WTC11 (cell line): ENCODE results near the gene GTSE1. TPM values are rescaled to one million over a fixed set of nuclear protein-coding genes. Genes with fewer than 3 reads are reported as not detected.

Experiments used
- ATAC-seq: fragments of 200-7000 bp; cut with Tn5 transposase; 2 replicates; pipeline ENCODE4 v1.10.0; 2021; ENCODE audit warnings: mild to moderate bottlenecking, moderate library complexity
- CTCF ChIA-PET: fragments of 300-600 bp; sonication (Branson Sonifier 250); formaldehyde crosslinking; loops from one replicate; lab custom pipeline; 2021; ENCODE audit warnings: antibody characterized with exemption; lab: Charles Lee
- POLR2A ChIA-PET: fragments of 350-600 bp; sonication (Branson Sonifier 250); formaldehyde crosslinking; loops from one replicate; lab custom pipeline; 2021; ENCODE audit warnings: antibody characterized with exemption; lab: Charles Lee
- DNase-seq: peaks from one replicate; pipeline ENCODE4 v3.0.0; 2021; ENCODE audit warnings: low spot score
- H3K27ac Mint-ChIP-seq: 2 replicates; pipeline ENCODE4 v1.8.0; 2021; ENCODE audit warnings: mixed read lengths
- H3K27me3 Mint-ChIP-seq: 2 replicates; pipeline ENCODE4 v1.8.0; 2021; ENCODE audit warnings: low read depth, mild to moderate bottlenecking, moderate library complexity, mixed read lengths
- H3K36me3 Mint-ChIP-seq: 2 replicates; pipeline ENCODE4 v1.8.0; 2021; ENCODE audit warnings: mixed read lengths
- H3K4me1 Mint-ChIP-seq: 2 replicates; pipeline ENCODE4 v1.8.0; 2022; ENCODE audit warnings: mixed read lengths
- H3K4me3 Mint-ChIP-seq: 2 replicates; pipeline ENCODE4 v1.8.0; 2021; ENCODE audit warnings: mild to moderate bottlenecking, moderate library complexity, mixed read lengths
- H3K9me3 Mint-ChIP-seq: 2 replicates; pipeline ENCODE4 v1.8.0; 2021; ENCODE audit warnings: mixed read lengths
- ATF2 ChIP-seq: sonication (generic); formaldehyde crosslinking; IDR thresholded peaks from 2 replicates; pipeline ENCODE4 v1.8.1; 2022; ENCODE audit warnings: low read depth, missing genetic modification reagents, borderline replicate concordance
- CREB1 ChIP-seq: sonication (generic); formaldehyde crosslinking; IDR thresholded peaks from 2 replicates; pipeline ENCODE4 v1.8.0; 2023; ENCODE audit warnings: mild to moderate bottlenecking, missing genetic modification reagents
- FOXP1 ChIP-seq: sonication (generic); formaldehyde crosslinking; IDR thresholded peaks from 2 replicates; pipeline ENCODE4 v1.8.0; 2022; ENCODE audit warnings: missing genetic modification reagents, mild to moderate bottlenecking, moderate library complexity, borderline replicate concordance
- NFATC4 ChIP-seq: fragments of 250-450 bp; sonication (Bioruptor Pico); IDR thresholded peaks from 2 replicates; pipeline ENCODE4 v1.9.0; 2021; ENCODE audit warnings: mild to moderate bottlenecking
- NFYB ChIP-seq: sonication (generic); formaldehyde crosslinking; conservative IDR thresholded peaks from 2 replicates; pipeline ENCODE4 v1.8.0; 2022; ENCODE audit warnings: low read depth, missing genetic modification reagents
- OVOL2 ChIP-seq: fragments of 250-450 bp; sonication (Bioruptor Pico); IDR thresholded peaks from 2 replicates; pipeline ENCODE4 v1.9.0; 2021; ENCODE audit warnings: mild to moderate bottlenecking, borderline replicate concordance
- SOX15 ChIP-seq: fragments of 250-450 bp; sonication (Bioruptor Pico); IDR thresholded peaks from 2 replicates; pipeline ENCODE4 v1.9.0; 2021; ENCODE audit warnings: mild to moderate bottlenecking
- TCF7 ChIP-seq: sonication (generic); formaldehyde crosslinking; IDR thresholded peaks from 2 replicates; pipeline ENCODE4 v1.8.0; 2022; ENCODE audit warnings: mild to moderate bottlenecking, low read depth, missing genetic modification reagents, moderate library complexity
- TEAD1 ChIP-seq: sonication (generic); formaldehyde crosslinking; IDR thresholded peaks from 2 replicates; pipeline ENCODE4 v1.8.0; 2022; ENCODE audit warnings: mild to moderate bottlenecking, missing genetic modification reagents
- USF1 ChIP-seq: sonication (generic); formaldehyde crosslinking; IDR thresholded peaks from 2 replicates; pipeline ENCODE4 v1.8.0; 2022; ENCODE audit warnings: mild to moderate bottlenecking, missing genetic modification reagents
- ZNF121 ChIP-seq: sonication (generic); formaldehyde crosslinking; IDR thresholded peaks from 2 replicates; pipeline ENCODE4 v1.8.0; 2023; ENCODE audit warnings: missing genetic modification reagents
- ZNF423 ChIP-seq: fragments of 250-450 bp; sonication (Bioruptor Pico); IDR thresholded peaks from 2 replicates; pipeline ENCODE4 v2.1.2; 2022; ENCODE audit warnings: mild to moderate bottlenecking, moderate library complexity
- ZNF532 ChIP-seq: fragments of 250-450 bp; sonication (Bioruptor Pico); IDR thresholded peaks from 2 replicates; pipeline ENCODE4 v1.9.0; 2021; ENCODE audit warnings: mild to moderate bottlenecking, borderline replicate concordance
- ZNF671 ChIP-seq: fragments of 250-450 bp; sonication (Bioruptor Pico); IDR thresholded peaks from 2 replicates; pipeline ENCODE4 v1.8.0; 2021; ENCODE audit warnings: mild to moderate bottlenecking
- total RNA-seq: library from RNA; stranded (reverse); gene quantifications from 3 replicates; pipeline ENCODE4 v1.2.3, GENCODE V29; 2021
- TF ChIP-seq, protein P1 (sequence below): sonication (generic); formaldehyde crosslinking; IDR thresholded peaks from 2 replicates; pipeline ENCODE4 v1.8.1; 2022; ENCODE audit warnings: low read depth, mild to moderate bottlenecking, moderate library complexity, missing genetic modification reagents, borderline replicate concordance
- TF ChIP-seq, protein P2 (sequence below): fragments of 250-450 bp; sonication (Bioruptor Pico); IDR thresholded peaks from 2 replicates; pipeline ENCODE4 v1.9.0; 2021; ENCODE audit warnings: mild to moderate bottlenecking
- TF ChIP-seq, protein P3 (sequence below): sonication (generic); formaldehyde crosslinking; IDR thresholded peaks from 2 replicates; pipeline ENCODE4 v1.8.0; 2023; ENCODE audit warnings: missing genetic modification reagents
- TF ChIP-seq, protein P4 (sequence below): sonication (generic); formaldehyde crosslinking; IDR thresholded peaks from 2 replicates; pipeline ENCODE4 v1.8.0; 2022; ENCODE audit warnings: mild to moderate bottlenecking, missing genetic modification reagents

Gene GTSE1
- total RNA-seq, 1 experiment from 2014 or later = 56.1 TPM

- TF ChIP-seq, protein P1, sequence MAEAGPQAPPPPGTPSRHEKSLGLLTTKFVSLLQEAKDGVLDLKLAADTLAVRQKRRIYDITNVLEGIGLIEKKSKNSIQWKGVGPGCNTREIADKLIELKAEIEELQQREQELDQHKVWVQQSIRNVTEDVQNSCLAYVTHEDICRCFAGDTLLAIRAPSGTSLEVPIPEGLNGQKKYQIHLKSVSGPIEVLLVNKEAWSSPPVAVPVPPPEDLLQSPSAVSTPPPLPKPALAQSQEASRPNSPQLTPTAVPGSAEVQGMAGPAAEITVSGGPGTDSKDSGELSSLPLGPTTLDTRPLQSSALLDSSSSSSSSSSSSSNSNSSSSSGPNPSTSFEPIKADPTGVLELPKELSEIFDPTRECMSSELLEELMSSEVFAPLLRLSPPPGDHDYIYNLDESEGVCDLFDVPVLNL (CRISPR knock-in tag) = no peak
- TF ChIP-seq ZNF532 = no peak
Observed at GRCh38 chr22:46320716-46321386, 24.2 kb downstream of the GTSE1 start (continued).

DNA sequence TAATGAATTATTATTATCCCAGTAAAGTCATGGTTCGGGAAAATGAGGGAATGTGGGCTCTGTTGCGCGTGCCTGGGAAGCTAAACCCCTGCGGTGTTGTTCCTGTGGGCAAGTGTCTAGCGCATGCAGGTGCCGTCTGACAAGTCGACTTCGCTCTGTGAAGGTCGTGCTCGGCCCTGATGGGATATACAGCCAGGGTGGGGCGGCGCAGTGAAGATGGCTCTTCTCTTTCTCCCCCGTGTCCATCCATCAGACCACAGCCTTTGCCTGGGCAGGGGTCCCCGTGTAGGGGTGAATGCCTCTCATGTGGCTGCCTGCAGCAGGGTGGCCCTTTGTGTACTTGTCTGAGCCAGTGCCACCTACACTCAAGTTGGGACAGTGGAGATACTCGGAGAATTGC, 26.0 kb downstream of the GTSE1 start:
- POLR2A ChIA-PET = no interaction called here
- Mint-ChIP-seq H3K9me3 (no peaks in the 10 kb centered on the region), H3K27ac (no peak overlapping the region), H3K4me1 (no peaks in the 10 kb centered on the region), H3K4me3 (no peak overlapping the region), H3K36me3 (peaks cover 55% of the 10 kb centered on the region), H3K27me3 (no peaks in the 10 kb centered on the region)
- DNase-seq = no peak
- ATAC-seq = no peak
- CTCF ChIA-PET = no interaction called here
- no peak for TF ChIP-seq FOXP1 (CRISPR knock-in tag)
- TF ChIP-seq ATF2 (CRISPR knock-in tag) = no peak
- no peak for TF ChIP-seq NFATC4 (CRISPR knock-in tag)
- TF ChIP-seq OVOL2 (CRISPR knock-in tag) = no peak
- no peak for TF ChIP-seq TCF7 (CRISPR knock-in tag)
- TF ChIP-seq SOX15 (CRISPR knock-in tag) = no peak
- no peak for TF ChIP-seq ZNF671 (CRISPR knock-in tag)
- TF ChIP-seq USF1 (CRISPR knock-in tag) = no peak
- TF ChIP-seq, protein P2, sequence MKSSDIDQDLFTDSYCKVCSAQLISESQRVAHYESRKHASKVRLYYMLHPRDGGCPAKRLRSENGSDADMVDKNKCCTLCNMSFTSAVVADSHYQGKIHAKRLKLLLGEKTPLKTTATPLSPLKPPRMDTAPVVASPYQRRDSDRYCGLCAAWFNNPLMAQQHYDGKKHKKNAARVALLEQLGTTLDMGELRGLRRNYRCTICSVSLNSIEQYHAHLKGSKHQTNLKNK (CRISPR knock-in tag) = no peak
- no peak for TF ChIP-seq ZNF121 (CRISPR knock-in tag)
- no peak for TF ChIP-seq TEAD1 (CRISPR knock-in tag)

DNA sequence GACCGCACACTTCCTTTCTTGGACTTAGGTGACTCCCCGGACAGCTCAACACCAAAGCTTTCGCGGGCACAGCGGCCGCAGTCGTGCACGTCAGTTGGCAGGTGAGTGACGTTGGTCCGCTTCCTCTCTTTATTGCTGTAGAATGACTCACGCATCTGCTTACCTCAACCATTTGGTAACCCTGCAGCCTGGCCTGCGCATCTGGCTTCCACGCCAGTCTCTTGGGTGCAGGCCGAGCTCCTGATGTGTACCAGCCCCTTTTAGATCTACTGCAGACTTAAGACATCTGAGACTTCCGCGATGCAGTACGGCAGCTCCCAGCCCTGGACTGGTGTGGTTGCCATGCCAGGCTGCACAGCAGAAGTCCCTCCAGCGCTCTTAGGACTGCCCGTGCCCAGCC, 26.5 kb downstream of the GTSE1 start:
- H3K9me3 Mint-ChIP-seq = no peaks in the 10 kb centered on the region
- no peaks in the 10 kb centered on the region for H3K27me3 Mint-ChIP-seq
- DNase-seq (no peak), ATAC-seq (no peak)
- CTCF ChIA-PET = no interaction called here
- no peaks in the 10 kb centered on the region for H3K4me1 Mint-ChIP-seq
- POLR2A ChIA-PET = no interaction called here
- peaks cover 53% of the 10 kb centered on the region for H3K36me3 Mint-ChIP-seq
- TF ChIP-seq, protein P3, sequence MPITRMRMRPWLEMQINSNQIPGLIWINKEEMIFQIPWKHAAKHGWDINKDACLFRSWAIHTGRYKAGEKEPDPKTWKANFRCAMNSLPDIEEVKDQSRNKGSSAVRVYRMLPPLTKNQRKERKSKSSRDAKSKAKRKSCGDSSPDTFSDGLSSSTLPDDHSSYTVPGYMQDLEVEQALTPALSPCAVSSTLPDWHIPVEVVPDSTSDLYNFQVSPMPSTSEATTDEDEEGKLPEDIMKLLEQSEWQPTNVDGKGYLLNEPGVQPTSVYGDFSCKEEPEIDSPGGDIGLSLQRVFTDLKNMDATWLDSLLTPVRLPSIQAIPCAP (CRISPR knock-in tag) = no peak
- TF ChIP-seq, protein P4, sequence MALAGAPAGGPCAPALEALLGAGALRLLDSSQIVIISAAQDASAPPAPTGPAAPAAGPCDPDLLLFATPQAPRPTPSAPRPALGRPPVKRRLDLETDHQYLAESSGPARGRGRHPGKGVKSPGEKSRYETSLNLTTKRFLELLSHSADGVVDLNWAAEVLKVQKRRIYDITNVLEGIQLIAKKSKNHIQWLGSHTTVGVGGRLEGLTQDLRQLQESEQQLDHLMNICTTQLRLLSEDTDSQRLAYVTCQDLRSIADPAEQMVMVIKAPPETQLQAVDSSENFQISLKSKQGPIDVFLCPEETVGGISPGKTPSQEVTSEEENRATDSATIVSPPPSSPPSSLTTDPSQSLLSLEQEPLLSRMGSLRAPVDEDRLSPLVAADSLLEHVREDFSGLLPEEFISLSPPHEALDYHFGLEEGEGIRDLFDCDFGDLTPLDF = no peak
- no peak for TF ChIP-seq ZNF423 (CRISPR knock-in tag)
- no peak for TF ChIP-seq NFATC4 (CRISPR knock-in tag)
- TF ChIP-seq CREB1 (CRISPR knock-in tag) = no peak
- no peak for TF ChIP-seq NFYB (CRISPR knock-in tag)
- TF ChIP-seq TCF7 (CRISPR knock-in tag) = no peak
- H3K27ac Mint-ChIP-seq = no peak overlapping the region
- no peak overlapping the region for H3K4me3 Mint-ChIP-seq
